HepG2 (cell line): ENCODE data around the gene CTIF. TPM values are rescaled to one million over a fixed set of nuclear protein-coding genes. Genes with fewer than 3 reads are reported as not detected.

Experiments
- ARID3A ChIP-seq: IDR thresholded peaks from 2 replicates; pipeline ENCODE4 v1.6.1; 2012; ENCODE audit warnings: low read depth, low read length, improper control_type of control experiment
- CENPX ChIP-seq: sonication (generic); formaldehyde crosslinking; IDR thresholded peaks from 2 replicates; pipeline ENCODE4 v1.9.0; 2021; ENCODE audit warnings: mild to moderate bottlenecking, missing genetic modification reagents, moderate library complexity
- DNMT3B ChIP-seq: conservative IDR thresholded peaks from 2 replicates; pipeline ENCODE4 v1.6.1; 2016; ENCODE audit warnings: missing biosample characterization, control low read depth
- GTF2F1 ChIP-seq: fragments of 150-350 bp; IDR thresholded peaks from 2 replicates; pipeline ENCODE4 v1.6.1; 2014; ENCODE audit warnings: low read length
- HINFP ChIP-seq: sonication (generic); formaldehyde crosslinking; IDR thresholded peaks from 2 replicates; pipeline ENCODE4 v1.4.0; 2020; ENCODE audit warnings: low read depth, mild to moderate bottlenecking, missing genetic modification reagents
- HNF1B ChIP-seq: sonication (generic); formaldehyde crosslinking; IDR thresholded peaks from 2 replicates; pipeline ENCODE4 v1.5.1; 2020; ENCODE audit warnings: mild to moderate bottlenecking, moderate library complexity, missing genetic modification reagents
- HOXA9 ChIP-seq: sonication (generic); formaldehyde crosslinking; IDR thresholded peaks from 2 replicates; pipeline ENCODE4 v1.8.1; 2022; ENCODE audit warnings: missing genetic modification reagents, mild to moderate bottlenecking, moderate library complexity, borderline replicate concordance
- JUN ChIP-seq: sonication (generic); formaldehyde crosslinking; IDR thresholded peaks from 2 replicates; pipeline ENCODE4 v1.4.0; 2020; ENCODE audit warnings: mild to moderate bottlenecking, missing genetic modification reagents
- KLF13 ChIP-seq: sonication (generic); formaldehyde crosslinking; IDR thresholded peaks from 2 replicates; pipeline ENCODE4 v1.4.0; 2020; ENCODE audit warnings: mild to moderate bottlenecking, missing genetic modification reagents
- TSC22D2 ChIP-seq: sonication (generic); formaldehyde crosslinking; IDR thresholded peaks from 2 replicates; pipeline ENCODE4 v1.5.1; 2020; ENCODE audit warnings: missing genetic modification reagents, mild to moderate bottlenecking, borderline replicate concordance
- ZMYM3 ChIP-seq: sonication (generic); formaldehyde crosslinking; IDR thresholded peaks from 2 replicates; pipeline ENCODE4 v1.5.1; 2020; ENCODE audit warnings: mild to moderate bottlenecking, missing genetic modification reagents
- ZNF18 ChIP-seq: sonication (generic); formaldehyde crosslinking; IDR thresholded peaks from 2 replicates; pipeline ENCODE4 v1.8.0; 2022; ENCODE audit warnings: mild to moderate bottlenecking, missing genetic modification reagents; ENCODE audit not compliant: insufficient replicate concordance
- ZNF20 ChIP-seq: sonication (generic); formaldehyde crosslinking; IDR thresholded peaks from 2 replicates; pipeline ENCODE4 v1.4.0; 2020; ENCODE audit warnings: mild to moderate bottlenecking, moderate library complexity, missing genetic modification reagents
- ZNF264 ChIP-seq: sonication (generic); formaldehyde crosslinking; IDR thresholded peaks from 2 replicates; pipeline ENCODE4 v1.4.0; 2020; ENCODE audit warnings: missing genetic modification reagents
- ZNF3 ChIP-seq: IDR thresholded peaks from 2 replicates; pipeline ENCODE4 v1.7.0; 2017; ENCODE audit warnings: inconsistent platforms
- ZNF383 ChIP-seq: sonication (generic); formaldehyde crosslinking; IDR thresholded peaks from 2 replicates; pipeline ENCODE4 v1.4.0; 2020; ENCODE audit warnings: missing genetic modification reagents, mild to moderate bottlenecking, borderline replicate concordance
- ZNF460 ChIP-seq: sonication (generic); formaldehyde crosslinking; IDR thresholded peaks from 2 replicates; pipeline ENCODE4 v1.5.1; 2020; ENCODE audit warnings: missing genetic modification reagents, mild to moderate bottlenecking, borderline replicate concordance
- ZNF530 ChIP-seq: sonication (generic); formaldehyde crosslinking; IDR thresholded peaks from 2 replicates; pipeline ENCODE4 v1.5.0; 2020; ENCODE audit warnings: low read depth, mild to moderate bottlenecking, missing genetic modification reagents
- ZNF691 ChIP-seq: sonication (generic); formaldehyde crosslinking; IDR thresholded peaks from 2 replicates; pipeline ENCODE4 v1.4.0; 2020; ENCODE audit warnings: missing genetic modification reagents, low read depth, mild to moderate bottlenecking, borderline replicate concordance
- ZNF792 ChIP-seq: IDR thresholded peaks from 2 replicates; pipeline ENCODE4 v1.6.1; 2016
- polyA plus RNA-seq, 8 experiments: library from polyadenylated mRNA; depleted of rRNA in 3 of 8; stranded (reverse) in 7 of 8; unstranded in 1 of 8; fragments of >200 nt; fragmentation: Illumina TruSeq in 4 of 8; extraction: Trizol in 4 of 8; gene quantifications; 2 replicates each; pipeline versions ENCODE4 v1.2.1 to v1.2.3, GENCODE V29; 2011 to 2016; ENCODE audit warnings: low read depth in 4 of 8, missing spikeins in 1 of 8, mixed read lengths in 1 of 8; ENCODE audit not compliant: insufficient read depth in 1 of 8
- total RNA-seq, 5 experiments: library from RNA; depleted of rRNA; stranded (reverse); fragments of >200 nt; fragmentation: Illumina TruSeq; extraction: Trizol; gene quantifications; 2 replicates each; pipeline ENCODE4 v1.2.3, GENCODE V29; 2016; ENCODE audit warnings: low read depth in 1 of 5
- TF ChIP-seq, protein P1 (sequence below): sonication (generic); formaldehyde crosslinking; IDR thresholded peaks from 2 replicates; pipeline ENCODE4 v1.4.0; 2020; ENCODE audit warnings: missing genetic modification reagents

Gene CTIF
- total and polyA plus RNA-seq, 2 of the 13 experiments (the other 11 are each of a cell fraction or from before 2014, with no cell fraction given), result 18.2 to 28.0 TPM

DNA sequence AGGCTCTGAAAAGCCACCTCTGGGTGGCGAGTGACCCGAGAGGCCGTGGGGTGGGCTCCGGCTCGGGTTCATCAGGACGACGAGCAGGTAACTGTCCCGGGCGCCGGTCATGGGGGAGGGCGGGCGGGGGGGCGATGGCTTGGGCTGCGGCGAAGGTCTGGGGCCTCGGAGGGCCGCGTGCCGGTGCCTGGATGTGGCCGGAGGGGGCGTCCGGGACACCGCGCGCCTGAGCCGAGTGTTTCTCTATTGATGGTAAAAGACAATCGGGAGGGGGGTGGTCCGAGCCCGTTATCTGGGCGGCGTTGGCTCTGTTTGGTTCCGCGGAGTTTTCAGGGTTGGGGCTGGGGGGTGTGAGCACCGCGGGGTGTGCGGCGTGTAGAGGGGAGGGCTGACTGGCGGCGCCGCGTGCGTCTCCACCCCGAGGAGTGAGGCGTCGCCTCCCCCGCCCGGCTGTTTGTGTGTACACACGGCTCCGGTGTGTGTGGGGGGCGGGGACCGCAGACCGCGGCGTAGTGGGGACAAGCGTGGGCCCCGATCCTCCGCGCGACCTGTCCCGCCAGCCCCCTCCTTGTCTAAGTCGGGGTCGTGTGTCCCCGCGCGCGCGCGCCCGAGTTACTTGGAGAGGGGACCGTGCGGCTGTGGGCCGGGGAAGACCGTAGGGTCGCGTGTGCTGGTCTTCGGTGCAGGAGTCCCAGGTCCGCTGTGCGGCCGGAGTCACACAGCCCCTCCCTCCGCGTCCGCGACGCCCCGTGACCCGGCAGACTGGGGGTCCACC is 1.6 kb downstream of the CTIF start (continued):
- TF ChIP-seq ARID3A, result no peak
- TF ChIP-seq DNMT3B (CRISPR knock-in tag), result no peak
- no peak for TF ChIP-seq ZNF530
- TF ChIP-seq ZNF18 (CRISPR knock-in tag), result peak; percentile 47
- TF ChIP-seq HOXA9 (CRISPR knock-in tag), result peak; percentile 65; the same call in 1 of the 2 replicates
- no peak for TF ChIP-seq JUN
- no peak for TF ChIP-seq TSC22D2 (CRISPR knock-in tag)
- TF ChIP-seq KLF13 (CRISPR knock-in tag), result no peak
- peak; percentile 25; the same call in 1 of the 2 replicates for TF ChIP-seq HINFP
- TF ChIP-seq ZNF20 (CRISPR knock-in tag), result no peak
- no peak for TF ChIP-seq ZNF3 (CRISPR knock-in tag)
- TF ChIP-seq CENPX (CRISPR knock-in tag), result no peak
- TF ChIP-seq ZNF460 (CRISPR knock-in tag), result no peak
- TF ChIP-seq ZNF691 (CRISPR knock-in tag), result 0 out of 2 replicates have a peak, but pooled peaks have one; percentile 37
- TF ChIP-seq ZMYM3, result peak; percentile 34; the same call in 1 of the 2 replicates
- no peak for TF ChIP-seq ZNF264 (CRISPR knock-in tag)
- TF ChIP-seq GTF2F1, result no peak
- TF ChIP-seq, protein P1, sequence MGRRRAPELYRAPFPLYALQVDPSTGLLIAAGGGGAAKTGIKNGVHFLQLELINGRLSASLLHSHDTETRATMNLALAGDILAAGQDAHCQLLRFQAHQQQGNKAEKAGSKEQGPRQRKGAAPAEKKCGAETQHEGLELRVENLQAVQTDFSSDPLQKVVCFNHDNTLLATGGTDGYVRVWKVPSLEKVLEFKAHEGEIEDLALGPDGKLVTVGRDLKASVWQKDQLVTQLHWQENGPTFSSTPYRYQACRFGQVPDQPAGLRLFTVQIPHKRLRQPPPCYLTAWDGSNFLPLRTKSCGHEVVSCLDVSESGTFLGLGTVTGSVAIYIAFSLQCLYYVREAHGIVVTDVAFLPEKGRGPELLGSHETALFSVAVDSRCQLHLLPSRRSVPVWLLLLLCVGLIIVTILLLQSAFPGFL (CRISPR knock-in tag), result no peak
- peak; percentile 4; the same call in 1 of the 2 replicates for TF ChIP-seq HNF1B (CRISPR knock-in tag)
- 0 out of 2 replicates have a peak, but pooled peaks have one; percentile 10 for TF ChIP-seq ZNF792 (CRISPR knock-in tag)
- no peak for TF ChIP-seq ZNF383
